GM18907 (cell line): ENCODE results near the gene APH1A.
"Not testable (repeated sequence)": the region's sequence is repeated elsewhere in the genome, so short reads cannot be mapped to it uniquely, and the experiment has no call there.

Source experiments
- ATAC-seq: cut with Tn5 transposase; IDR thresholded peaks from one replicate; pipeline ENCODE4 v1.9.1; 2021; ENCODE audit warnings: mild to moderate bottlenecking, moderate library complexity; ENCODE audit not compliant: unreplicated experiment

APH1A gene

DNA sequence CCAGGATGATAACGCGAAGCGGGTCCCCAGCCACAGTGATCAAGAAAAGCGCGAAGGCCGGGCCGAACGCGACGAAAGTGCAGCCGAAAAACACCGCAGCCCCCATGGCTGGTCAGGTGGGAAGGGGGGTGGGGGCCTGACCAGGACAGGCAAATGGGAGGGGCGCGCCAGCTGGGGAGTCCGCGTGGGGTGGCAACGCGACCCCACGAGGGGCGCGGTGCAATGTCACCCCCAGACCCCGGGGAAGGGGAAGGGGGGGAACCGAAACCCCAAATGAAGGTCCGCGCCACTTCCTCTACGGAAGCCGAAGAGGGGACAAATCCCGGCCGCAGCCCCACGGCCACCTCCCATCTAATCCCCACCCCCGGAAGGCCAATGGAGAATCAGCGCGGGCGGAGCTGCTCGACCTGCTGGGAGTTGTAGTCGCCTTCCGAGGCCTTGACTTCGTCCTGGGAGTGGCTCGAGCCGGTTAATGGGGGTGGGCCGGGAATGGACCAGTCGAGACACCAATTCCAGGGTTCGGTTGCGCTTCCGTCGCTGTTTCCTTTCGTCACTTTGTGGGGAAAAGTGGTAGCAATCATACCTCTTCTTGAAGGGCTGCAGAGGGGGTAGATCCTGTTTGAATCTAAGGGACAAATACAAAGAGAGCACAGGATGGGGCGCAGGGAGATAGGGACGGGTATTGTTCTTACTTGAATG lies at the start of gene APH1A:
Gene APH1A (minus strand): TSS at position 312 of the 699 bp plus-strand sequence. CDS start 206 bp downstream, at position 106.
- ATAC-seq = peak; percentile 88

DNA sequence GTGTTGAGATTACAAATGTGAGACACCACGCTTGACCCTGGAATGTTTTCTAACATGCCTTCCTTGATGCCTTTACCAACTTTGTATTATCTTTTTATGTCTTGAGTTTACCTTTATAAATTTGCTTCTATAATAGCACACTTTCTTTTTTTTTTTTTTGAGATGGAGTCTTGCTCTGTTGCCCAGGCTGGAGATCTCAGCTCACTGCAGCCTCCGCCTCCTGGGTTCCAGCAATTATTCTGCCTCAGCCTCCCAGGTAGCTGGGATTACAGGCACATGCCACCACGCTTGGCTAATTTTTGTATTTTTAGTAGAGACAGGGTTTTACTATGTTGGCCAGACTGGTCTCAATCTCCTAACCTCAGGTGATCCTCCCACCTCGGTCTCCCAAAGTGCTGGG lies 45.9 kb upstream of the APH1A start:
- not testable (repeated sequence) for ATAC-seq

GRCh38 chr1:150311762-150312161 lies 42.9 kb upstream of the APH1A start:
- no peak for ATAC-seq

GRCh38 chr1:150309758-150310508 lies 41.1 kb upstream of the APH1A start:
- no peak for ATAC-seq

GRCh38 chr1:150308585-150308984 lies 39.8 kb upstream of the APH1A start:
- ATAC-seq = not testable (repeated sequence)

DNA sequence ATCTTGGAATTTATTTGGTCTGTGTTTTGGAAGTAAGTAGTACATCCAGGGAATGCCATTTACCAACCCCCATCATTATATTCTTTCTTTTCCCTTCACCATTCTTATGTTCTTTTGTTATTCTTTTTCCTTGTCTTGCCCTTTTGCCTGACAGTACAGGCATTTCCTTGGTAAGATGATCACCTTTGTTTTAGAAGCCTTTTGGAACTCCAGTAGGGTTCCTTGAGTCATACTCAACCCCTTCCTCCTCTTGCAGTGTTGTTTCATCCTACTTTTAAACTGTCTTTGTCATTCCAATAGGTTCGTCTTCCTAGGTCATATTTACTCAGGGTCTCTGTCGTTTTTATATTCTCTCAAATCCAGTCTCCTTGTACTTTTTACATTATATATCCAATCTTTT lies 34.1 kb upstream of the APH1A start:
- ATAC-seq = no peak

GRCh38 chr1:150302338-150302737 lies 33.5 kb upstream of the APH1A start:
- no peak for ATAC-seq

GRCh38 chr1:150299716-150300115 lies 30.9 kb upstream of the APH1A start:
- ATAC-seq = no peak

DNA sequence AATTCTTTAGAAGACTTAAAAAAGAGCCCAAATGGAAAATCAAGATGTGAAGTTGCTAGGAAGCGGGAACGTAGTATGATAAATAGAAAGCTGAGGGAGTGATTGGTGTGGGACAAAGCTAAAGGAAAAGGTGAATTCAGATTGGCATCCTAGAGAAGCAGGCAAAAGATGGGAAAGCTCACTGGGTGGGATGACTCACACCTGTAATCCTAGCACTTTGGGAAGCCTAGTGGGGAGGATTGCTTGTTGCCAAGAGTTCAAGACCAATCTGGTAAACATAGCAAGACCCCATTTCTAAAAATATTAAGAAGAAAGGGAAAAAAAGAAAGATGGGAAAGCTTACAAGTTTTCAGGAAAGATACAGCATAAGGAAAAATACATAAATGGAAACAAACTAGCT lies 26.7 kb upstream of the APH1A start:
- ATAC-seq = no peak

DNA sequence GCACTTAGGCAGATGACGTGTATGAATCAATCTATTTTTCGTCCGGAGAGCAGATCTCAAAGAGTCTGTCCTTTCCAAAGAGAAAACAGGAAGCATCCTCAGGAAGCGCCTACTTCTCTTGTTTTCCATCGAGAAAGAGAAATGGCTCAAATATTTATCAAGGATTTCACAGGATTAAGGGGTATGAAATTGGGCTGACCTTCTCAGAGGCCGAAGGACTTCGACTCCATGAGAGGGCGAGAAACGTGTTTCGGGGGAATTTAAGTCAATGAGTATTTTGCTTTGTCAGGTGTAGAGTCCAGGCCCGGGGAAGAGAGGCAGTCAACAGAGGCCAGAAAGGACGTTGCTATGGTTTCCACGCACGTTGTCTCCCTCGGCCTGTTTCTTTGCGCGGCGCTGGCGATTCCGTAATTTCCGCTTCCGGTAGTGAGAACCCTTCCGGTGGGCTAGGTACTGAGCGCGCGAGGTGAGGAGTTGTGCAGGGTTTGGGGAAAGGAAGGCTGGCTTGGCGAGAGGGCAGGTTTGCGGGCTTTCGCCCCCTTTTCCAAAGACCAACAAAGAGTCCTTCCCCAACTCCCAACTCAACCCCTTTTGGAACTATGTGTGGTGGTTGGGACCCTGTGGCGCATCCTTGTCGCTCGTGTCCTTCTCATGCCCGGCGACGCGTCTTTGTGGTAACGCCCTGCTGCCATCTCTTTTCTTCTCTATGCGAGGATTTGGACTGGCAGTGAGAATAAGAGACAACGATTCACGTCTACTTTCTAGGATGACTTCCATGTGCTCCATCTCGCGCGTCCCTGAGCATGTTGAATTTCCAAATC lies 24.8 kb upstream of the APH1A start, which contains the start of gene MRPS21:
Gene MRPS21 (plus strand): TSS at position 429 of the 821 bp plus-strand sequence. CDS start 506 bp downstream, outside the sequence.
- peak; percentile 94 for ATAC-seq

DNA sequence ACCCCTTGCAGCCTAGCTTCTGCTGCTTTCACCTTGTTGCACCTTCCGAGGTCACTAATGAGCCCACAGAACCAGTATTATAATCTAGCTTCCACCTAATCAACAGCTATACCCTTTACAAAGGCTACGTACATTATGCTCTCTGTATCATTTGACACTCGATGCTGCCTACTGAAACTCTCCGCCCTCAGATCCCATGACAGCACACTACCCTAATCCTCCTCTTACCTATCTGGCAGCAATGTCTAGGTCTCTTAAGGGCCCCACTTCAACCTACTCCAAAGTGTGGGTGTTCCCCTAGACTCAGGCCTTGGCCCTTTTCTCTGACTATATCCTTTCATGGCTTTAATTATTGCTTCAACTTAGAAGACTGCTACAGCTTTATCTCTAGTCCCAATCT lies 20.0 kb upstream of the APH1A start:
- ATAC-seq = no peak

DNA sequence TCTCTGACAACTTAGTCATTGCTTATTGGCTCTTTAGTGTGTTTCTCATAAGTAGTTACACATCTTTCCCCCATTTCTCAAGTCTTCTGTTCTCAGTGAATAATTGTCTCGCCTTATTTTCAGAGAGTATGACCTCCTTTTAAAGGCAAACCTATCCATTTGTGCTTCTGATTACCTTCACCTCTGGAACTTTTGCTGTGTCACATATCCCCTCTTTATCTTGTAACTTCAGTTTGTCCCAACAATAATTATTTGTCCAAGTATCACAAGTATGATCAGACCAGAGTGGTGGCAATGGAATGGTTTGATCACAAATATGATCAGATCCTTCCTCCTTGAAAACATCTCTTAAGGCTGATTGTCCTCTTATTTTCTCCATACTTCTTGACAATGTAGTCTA lies 19.6 kb upstream of the APH1A start:
- ATAC-seq = no peak

GRCh38 chr1:150283260-150283659 lies 14.4 kb upstream of the APH1A start:
- no peak for ATAC-seq

DNA sequence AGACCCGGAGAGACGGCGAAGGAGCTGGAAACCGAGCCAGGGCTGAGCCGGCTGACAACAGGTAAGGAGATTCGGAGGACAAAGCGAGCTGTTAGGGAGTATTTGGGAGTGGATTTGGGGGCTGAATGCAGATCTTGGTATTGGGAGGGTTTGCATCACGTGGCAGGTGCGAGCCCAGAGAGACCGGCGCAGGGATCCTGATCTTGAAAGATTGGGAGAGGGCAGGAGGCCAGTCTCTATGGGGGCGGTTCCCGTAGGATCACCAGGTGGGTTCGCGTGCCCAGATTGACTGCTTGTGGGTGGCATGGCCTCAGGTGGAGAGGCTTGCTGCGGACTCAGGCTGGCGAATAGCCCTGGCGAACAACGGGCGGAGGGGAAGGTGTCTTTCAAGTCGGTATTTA lies 13.7 kb upstream of the APH1A start:
- no peak for ATAC-seq

DNA sequence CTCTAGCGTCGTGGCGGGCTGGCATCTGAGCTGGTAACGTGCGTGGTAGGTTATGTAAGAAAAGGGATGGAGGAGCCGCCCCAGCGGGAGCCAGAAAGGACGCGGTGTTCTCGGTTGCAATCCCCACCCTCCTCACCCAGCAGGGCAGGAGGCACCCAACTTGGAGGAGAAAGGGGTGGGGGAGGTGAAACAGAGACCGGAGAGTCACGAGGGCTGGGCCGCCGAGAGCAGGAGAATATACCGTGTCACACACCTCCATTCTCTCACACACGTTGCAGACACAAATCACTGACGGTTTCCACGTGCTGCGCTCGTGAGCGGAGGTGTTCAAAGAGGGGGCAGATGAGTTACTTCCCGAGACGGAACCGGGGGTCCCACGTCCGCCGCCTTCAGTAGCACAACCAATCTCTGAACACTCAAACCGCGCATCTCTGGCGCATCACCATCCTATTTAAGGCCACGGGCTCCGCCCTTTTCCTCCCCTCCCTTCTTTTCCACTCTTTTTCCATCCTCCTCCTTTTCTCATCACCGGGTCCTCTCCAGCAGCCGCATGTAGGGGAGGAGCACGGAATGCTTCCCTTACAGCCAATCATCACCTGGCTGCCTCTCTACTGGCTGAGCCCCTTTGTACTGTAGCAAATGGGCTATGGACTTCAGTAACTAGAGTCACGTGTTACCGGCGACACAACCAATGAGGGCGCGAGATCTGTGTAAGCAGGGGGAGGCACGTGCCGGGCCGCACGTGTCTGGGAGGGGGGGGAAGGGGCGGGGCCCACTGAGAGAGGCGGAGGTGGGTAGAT lies 13.1 kb upstream of the APH1A start, which contains the start of gene CIART:
Gene CIART (plus strand): TSS at position 797 of the 800 bp plus-strand sequence. CDS start 714 bp downstream, outside the sequence.
- peak; percentile 80 for ATAC-seq

GRCh38 chr1:150281221-150281757 lies 12.5 kb upstream of the APH1A start:
- no peak for ATAC-seq

GRCh38 chr1:150280138-150280707 lies 11.4 kb upstream of the APH1A start:
- no peak for ATAC-seq

DNA sequence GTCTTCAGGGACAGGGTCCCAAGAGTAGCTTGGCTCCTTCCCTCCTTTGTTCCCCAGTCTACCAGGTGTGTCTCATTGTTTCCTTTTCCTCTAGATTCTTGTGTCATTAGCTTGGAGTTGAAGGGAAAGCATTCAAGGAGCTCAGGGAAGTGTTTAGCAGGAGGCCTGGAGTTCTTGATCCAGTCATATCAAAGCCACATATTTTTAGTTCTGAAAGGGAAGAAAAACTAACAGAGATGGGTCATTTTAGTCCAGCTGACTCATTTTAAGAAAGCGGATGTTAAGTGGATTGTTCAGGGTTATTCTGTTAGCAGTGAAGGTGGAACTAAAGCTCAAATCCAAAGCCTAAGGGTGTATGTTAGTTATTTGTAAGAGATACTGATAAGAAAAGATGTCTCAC lies 4.5 kb upstream of the APH1A start:
- no peak for ATAC-seq

- no peak for ATAC-seq
Measured at GRCh38 chr1:150271291-150271959, 2.6 kb upstream of the APH1A start.
